ENCODE results near the gene DFFA.
A peak's percentile ranks its signal among the peaks of the same experiment; 100 is the strongest.
"Not testable (repeated sequence)": the region's sequence is repeated elsewhere in the genome, so short reads cannot be mapped to it uniquely, and the experiment has no call there.

Gene DFFA

DNA sequence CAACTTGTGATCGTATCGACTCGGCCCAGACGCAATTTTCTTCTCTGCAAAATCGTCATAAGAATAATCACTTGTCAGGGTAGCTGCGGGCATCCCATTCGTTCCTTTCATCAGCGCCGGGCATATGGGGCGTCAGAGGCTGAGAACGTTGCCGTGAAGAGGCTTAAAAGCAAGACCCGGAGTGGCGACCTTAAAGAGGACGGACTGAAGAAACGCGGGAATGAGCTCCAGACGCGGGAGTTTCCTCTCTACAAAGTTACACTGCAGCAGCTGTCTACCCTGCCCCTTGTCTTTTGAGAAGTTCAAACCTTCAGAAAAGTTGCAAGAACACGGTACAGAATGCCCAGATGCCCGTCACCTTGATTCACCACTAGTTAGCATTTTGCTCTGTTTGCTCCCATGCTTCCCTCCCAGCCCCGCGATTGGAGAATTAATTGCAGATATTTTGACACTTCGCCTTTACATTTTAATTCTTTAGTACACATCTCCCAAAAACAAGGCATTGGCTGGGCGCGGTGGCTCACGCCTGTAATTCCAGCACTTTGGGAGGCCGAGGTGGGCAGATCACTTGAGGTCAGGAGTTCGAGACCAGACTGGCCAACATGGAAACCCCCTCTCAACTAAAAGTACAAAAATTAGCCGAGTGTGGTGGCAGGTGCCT is 41.1 kb downstream of the DFFA start:
- DNase-seq = no peak

- DNase-seq = peak; percentile 99
Measured at GRCh38 chr1:10430216-10431069, 41.9 kb downstream of the DFFA start, which contains the start of gene CENPS. TSS of gene CENPS (plus strand) at chr1:10430433. CDS start at chr1:10430518, 85 bp downstream.

- DNase-seq = no peak
Measured at GRCh38 chr1:10429868-10430215, 42.5 kb downstream of the DFFA start.

DNA sequence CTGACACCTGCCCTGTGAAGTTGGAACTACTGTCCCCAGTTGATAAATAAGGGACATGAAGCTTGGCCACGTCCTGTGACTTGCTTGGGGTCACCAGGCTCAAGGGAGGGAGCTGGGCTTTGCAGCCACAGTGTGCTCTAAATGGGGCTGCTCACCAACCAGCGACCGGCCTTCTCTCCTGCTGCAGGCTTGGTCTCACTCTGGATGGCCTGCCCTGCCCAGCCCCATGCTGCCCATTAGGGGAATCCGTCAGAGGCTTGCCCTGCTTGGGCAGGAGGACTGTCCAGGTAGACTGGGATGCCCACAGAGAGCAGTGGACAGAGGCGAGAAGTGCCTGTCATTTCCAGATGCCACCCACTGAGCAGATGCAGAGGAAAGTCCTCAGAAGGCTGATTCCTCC is 43.3 kb downstream of the DFFA start:
- no peak for DNase-seq

GRCh38 chr1:10426535-10426848 is 45.8 kb downstream of the DFFA start:
- DNase-seq = not testable (repeated sequence)

DNA sequence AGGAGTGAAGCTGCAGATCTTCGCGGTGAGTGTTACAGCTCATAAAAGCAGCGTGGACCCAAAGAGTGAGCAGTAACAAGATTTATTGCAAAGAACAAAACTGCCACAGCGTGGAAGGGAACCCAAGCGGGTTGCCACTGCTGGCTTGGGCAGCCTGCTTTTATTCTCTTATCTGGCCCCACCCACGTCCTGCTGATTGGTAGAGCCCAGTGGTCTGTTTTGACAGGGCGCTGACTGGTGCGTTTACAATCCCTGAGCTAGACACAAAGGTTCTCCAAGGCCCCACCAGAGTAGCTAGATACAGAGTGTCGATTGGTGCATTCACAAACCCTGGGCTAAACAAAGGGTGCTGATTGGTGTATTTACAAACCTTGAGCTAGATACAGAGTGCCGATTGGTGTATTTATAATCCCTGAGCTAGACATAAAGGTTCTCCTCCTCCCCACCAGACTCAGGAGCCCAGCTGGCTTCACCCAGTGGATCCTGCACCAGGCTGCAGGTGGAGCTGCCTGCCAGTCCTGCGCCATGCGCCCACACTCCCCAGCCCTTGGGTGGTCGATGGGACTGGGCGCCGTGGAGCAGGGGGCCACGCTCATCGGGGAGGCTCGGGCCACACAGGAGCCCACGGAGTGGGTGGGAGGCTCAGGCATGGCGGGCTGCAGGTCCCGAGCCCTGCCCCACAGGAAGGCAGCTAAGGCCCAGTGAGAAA is 46.3 kb downstream of the DFFA start:
- DNase-seq = not testable (repeated sequence)

DNA sequence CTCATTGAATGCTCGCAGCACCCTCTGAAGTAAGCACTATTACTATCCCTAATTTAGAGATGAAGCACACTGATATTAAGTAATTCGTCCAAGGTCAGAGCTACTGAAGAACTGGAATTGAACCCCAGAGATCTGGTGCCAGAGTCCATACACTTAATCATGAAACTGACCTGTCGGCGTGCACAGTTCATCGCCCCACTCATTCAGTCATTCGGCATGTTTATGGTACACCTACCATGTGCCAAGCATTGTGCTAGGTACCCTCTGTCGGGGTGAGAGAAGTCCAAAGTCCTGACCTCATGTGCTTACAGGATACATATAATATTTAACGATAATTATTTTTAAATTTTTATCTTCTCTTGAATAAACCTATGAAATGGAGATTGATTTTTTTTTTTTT is 47.7 kb downstream of the DFFA start:
- DNase-seq = no peak

GRCh38 chr1:10424034-10424433 is 48.3 kb downstream of the DFFA start:
- DNase-seq = no peak

GRCh38 chr1:10421637-10422036 is 50.7 kb downstream of the DFFA start:
- DNase-seq = no peak

GRCh38 chr1:10419351-10419750 is 53.0 kb downstream of the DFFA start:
- DNase-seq = no peak

GRCh38 chr1:10418741-10419140 is 53.6 kb downstream of the DFFA start:
- DNase-seq = not testable (repeated sequence)

DNA sequence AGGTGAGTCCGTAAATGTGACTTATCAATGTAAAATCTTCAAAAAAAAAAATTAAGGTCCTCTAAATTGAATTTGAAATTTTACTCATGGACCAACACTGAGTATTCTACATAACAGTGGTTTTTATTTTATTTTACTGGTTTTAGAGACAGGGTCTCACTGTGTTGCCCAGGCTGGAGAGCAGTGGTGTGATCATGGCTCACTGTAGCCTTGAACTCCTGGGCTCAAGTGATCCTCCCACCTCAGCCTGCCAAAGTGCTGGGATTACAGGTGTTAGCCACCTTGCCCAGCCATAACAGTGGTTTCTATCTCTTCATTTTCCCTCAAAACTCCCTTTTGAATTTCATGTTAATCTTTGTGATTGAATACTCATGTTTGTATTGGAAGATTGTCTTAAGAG is 56.4 kb downstream of the DFFA start:
- not testable (repeated sequence) for DNase-seq

- DNase-seq = no peak
Measured at GRCh38 chr1:10415211-10415930, 57.0 kb downstream of the DFFA start.

DNA sequence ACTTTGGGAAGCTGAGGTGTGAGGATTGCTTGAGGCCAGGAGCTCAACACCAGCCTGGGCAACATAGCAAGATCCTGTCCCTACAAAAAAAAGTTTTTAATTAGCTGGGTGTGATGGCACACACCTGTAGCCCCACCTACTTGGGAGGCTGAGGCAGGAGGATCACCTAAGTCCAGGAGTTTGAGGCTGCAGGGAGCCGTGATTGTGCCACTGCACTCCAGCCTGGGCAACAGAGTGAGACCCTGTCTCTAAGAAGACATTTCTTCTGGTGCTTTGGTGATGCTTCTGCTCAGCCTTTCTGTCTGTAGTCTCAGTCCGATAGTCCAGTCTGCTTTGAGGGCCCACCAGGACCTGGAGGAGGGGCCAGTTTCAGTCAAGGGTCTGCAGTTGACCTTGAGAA is 65.1 kb downstream of the DFFA start:
- DNase-seq = no peak
